GM23338 (cell line): Measurements from ENCODE around the gene S100A7. TPM values are rescaled to one million over a fixed set of nuclear protein-coding genes. Genes with fewer than 3 reads are reported as not detected.

Experiments
- ATAC-seq: fragments of 200-7000 bp; cut with Tn5 transposase; 3 replicates; pipeline ENCODE4 v1.9.1; 2020
- DNase-seq: peaks from one replicate; pipeline ENCODE4 v3.0.0-alpha.2; 2015; ENCODE audit warnings: low spot score
- H2AFZ ChIP-seq: fragments of 200-600 bp; sonication (generic); 2 replicates; pipeline ENCODE4 v1.8.0; 2016; ENCODE audit warnings: antibody characterized with exemption, mild to moderate bottlenecking, moderate library complexity
- H3F3A ChIP-seq: fragments of 200-600 bp; sonication (generic); replicated peaks from 2 replicates; pipeline ENCODE4 v1.8.0; 2017; ENCODE audit warnings: antibody characterized with exemption, mixed run types, low read depth
- H3K27ac ChIP-seq: fragments of 200-600 bp; sonication (generic); 2 replicates; pipeline ENCODE4 v1.6.1; 2016; ENCODE audit warnings: low read depth
- H3K27me3 ChIP-seq: fragments of 200-600 bp; sonication (generic); 2 replicates; pipeline ENCODE4 v1.8.0; 2016; ENCODE audit warnings: mild to moderate bottlenecking, mixed run types, moderate library complexity; ENCODE audit not compliant: insufficient read depth
- H3K36me3 ChIP-seq: fragments of 200-600 bp; sonication (generic); 2 replicates; pipeline ENCODE4 v1.8.0; 2016; ENCODE audit warnings: mild to moderate bottlenecking; ENCODE audit not compliant: insufficient read depth
- H3K4me1 ChIP-seq: fragments of 200-600 bp; sonication (generic); 2 replicates; pipeline ENCODE4 v1.8.0; 2016; ENCODE audit warnings: mild to moderate bottlenecking, moderate library complexity; ENCODE audit not compliant: insufficient read depth
- H3K4me2 ChIP-seq: fragments of 200-600 bp; sonication (generic); 2 replicates; pipeline ENCODE4 v1.7.1; 2017; ENCODE audit warnings: mixed run types
- H3K4me3 ChIP-seq: fragments of 200-600 bp; sonication (generic); 2 replicates; pipeline ENCODE4 v1.6.1; 2016; ENCODE audit warnings: mixed run types
- H3K79me2 ChIP-seq: fragments of 200-600 bp; sonication (generic); replicated peaks from 2 replicates; pipeline ENCODE4 v1.8.0; 2017; ENCODE audit warnings: mild to moderate bottlenecking; ENCODE audit not compliant: insufficient read depth
- H3K9me2 ChIP-seq: fragments of 200-600 bp; sonication (generic); 2 replicates; pipeline ENCODE4 v1.8.0; 2017; ENCODE audit not compliant: insufficient read depth
- H4K20me1 ChIP-seq: fragments of 200-600 bp; sonication (generic); replicated peaks from 2 replicates; pipeline ENCODE4 v1.8.0; 2017; ENCODE audit warnings: mild to moderate bottlenecking; ENCODE audit not compliant: insufficient read depth
- H3K27ac Mint-ChIP-seq: 2 replicates; pipeline ENCODE4 v1.8.0; 2020; ENCODE audit warnings: inconsistent platforms, mild to moderate bottlenecking, moderate library complexity, mixed read lengths
- H3K27me3 Mint-ChIP-seq: 3 replicates; pipeline ENCODE4 v1.8.0; 2022; ENCODE audit warnings: low read depth, mild to moderate bottlenecking, moderate library complexity, mixed read lengths, inconsistent platforms; ENCODE audit not compliant: insufficient read depth, poor library complexity
- H3K36me3 Mint-ChIP-seq: 3 replicates; pipeline ENCODE4 v1.8.0; 2021; ENCODE audit warnings: low read depth, mild to moderate bottlenecking, inconsistent platforms, moderate library complexity, mixed read lengths
- H3K4me1 Mint-ChIP-seq: 3 replicates; pipeline ENCODE4 v1.8.0; 2020; ENCODE audit warnings: mild to moderate bottlenecking, inconsistent platforms, mixed read lengths
- H3K4me3 Mint-ChIP-seq: 3 replicates; pipeline ENCODE4 v1.8.0; 2021; ENCODE audit warnings: moderate library complexity, mild to moderate bottlenecking, inconsistent platforms, mixed read lengths
- H3K9me3 Mint-ChIP-seq: 3 replicates; pipeline ENCODE4 v1.8.0; 2020; ENCODE audit warnings: moderate library complexity, mild to moderate bottlenecking, inconsistent platforms, mixed read lengths
- CREB1 ChIP-seq: fragments of 250-450 bp; sonication (Bioruptor Pico); IDR thresholded peaks from 2 replicates; pipeline ENCODE4 v1.5.0; 2020; ENCODE audit warnings: low read depth, mild to moderate bottlenecking, moderate library complexity
- EZH2 ChIP-seq: fragments of 200-600 bp; sonication (generic); IDR thresholded peaks from one replicate; pipeline ENCODE4 v1.8.0; 2017; ENCODE audit warnings: antibody characterized with exemption, mild to moderate bottlenecking, low read depth; ENCODE audit not compliant: unreplicated experiment
- EZH2phosphoT487 ChIP-seq: fragments of 200-600 bp; sonication (generic); IDR thresholded peaks from one replicate; pipeline ENCODE4 v1.8.1; 2018; ENCODE audit warnings: antibody characterized with exemption; ENCODE audit not compliant: unreplicated experiment
- ZNF331 ChIP-seq: fragments of 250-450 bp; sonication (Bioruptor Pico); IDR thresholded peaks from 2 replicates; pipeline ENCODE4 v1.5.0; 2020; ENCODE audit warnings: low read depth, mild to moderate bottlenecking, moderate library complexity
- polyA plus RNA-seq: library from polyadenylated mRNA; unstranded; fragments of >200 nt; fragmentation: Nextera tagmentation; extraction: Ambion mirVana; gene quantifications from 2 replicates; pipeline ENCODE4 v1.2.1, GENCODE V29; 2016
- total RNA-seq: library from RNA; depleted of rRNA; stranded (reverse); fragments of >200 nt; shearing (Covaris generic); gene quantifications from 2 replicates; pipeline ENCODE4 v1.2.3, GENCODE V29; 2014
- TF ChIP-seq, protein P1 (sequence below): fragments of 250-450 bp; sonication (Bioruptor Pico); IDR thresholded peaks from 2 replicates; pipeline ENCODE4 v1.5.0; 2020; ENCODE audit warnings: mild to moderate bottlenecking, moderate library complexity
- TF ChIP-seq, protein P2 (sequence below): IDR thresholded peaks from 2 replicates; pipeline ENCODE4 v1.6.1; 2016; ENCODE audit warnings: antibody characterized with exemption
- TF ChIP-seq, protein P3 (sequence below), 2 experiments: fragments of 200-600 bp in 1 of 2; sonication (generic) in 1 of 2; conservative IDR thresholded peaks; 2 replicates each; pipeline versions ENCODE4 v1.5.1 to v1.6.1; 2016 to 2017; ENCODE audit warnings: antibody characterized with exemption in 2 of 2, low read depth in 2 of 2, mild to moderate bottlenecking in 2 of 2, moderate library complexity in 1 of 2
- TF ChIP-seq, protein P4 (sequence below): IDR thresholded peaks from one replicate; pipeline ENCODE4 v1.6.1; 2018; ENCODE audit warnings: antibody characterized with exemption; ENCODE audit not compliant: unreplicated experiment

The S100A7 gene
- total and polyA plus RNA-seq, 2 experiments from 2014 or later = not detected

DNA sequence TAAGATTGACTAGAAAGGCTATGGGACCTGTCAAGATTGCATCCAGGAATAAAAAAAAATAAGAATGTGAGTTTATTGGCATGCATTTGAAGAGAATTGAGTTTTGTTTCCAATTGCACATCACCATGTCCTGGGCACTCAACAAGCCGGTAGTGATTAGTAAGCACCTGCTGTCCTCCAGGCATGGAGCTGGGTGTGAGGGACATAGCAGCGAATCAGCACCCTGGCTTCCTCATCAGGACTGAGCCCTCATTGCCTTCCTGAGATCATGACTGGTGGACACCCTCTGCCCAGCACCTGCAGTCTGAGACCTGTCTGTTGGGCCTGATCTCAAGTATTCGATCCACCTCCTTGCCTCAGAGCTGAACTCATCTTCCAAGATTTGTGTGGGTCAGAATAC is 48.6 kb upstream of the S100A7 start (continued):
- TF ChIP-seq, protein P1, sequence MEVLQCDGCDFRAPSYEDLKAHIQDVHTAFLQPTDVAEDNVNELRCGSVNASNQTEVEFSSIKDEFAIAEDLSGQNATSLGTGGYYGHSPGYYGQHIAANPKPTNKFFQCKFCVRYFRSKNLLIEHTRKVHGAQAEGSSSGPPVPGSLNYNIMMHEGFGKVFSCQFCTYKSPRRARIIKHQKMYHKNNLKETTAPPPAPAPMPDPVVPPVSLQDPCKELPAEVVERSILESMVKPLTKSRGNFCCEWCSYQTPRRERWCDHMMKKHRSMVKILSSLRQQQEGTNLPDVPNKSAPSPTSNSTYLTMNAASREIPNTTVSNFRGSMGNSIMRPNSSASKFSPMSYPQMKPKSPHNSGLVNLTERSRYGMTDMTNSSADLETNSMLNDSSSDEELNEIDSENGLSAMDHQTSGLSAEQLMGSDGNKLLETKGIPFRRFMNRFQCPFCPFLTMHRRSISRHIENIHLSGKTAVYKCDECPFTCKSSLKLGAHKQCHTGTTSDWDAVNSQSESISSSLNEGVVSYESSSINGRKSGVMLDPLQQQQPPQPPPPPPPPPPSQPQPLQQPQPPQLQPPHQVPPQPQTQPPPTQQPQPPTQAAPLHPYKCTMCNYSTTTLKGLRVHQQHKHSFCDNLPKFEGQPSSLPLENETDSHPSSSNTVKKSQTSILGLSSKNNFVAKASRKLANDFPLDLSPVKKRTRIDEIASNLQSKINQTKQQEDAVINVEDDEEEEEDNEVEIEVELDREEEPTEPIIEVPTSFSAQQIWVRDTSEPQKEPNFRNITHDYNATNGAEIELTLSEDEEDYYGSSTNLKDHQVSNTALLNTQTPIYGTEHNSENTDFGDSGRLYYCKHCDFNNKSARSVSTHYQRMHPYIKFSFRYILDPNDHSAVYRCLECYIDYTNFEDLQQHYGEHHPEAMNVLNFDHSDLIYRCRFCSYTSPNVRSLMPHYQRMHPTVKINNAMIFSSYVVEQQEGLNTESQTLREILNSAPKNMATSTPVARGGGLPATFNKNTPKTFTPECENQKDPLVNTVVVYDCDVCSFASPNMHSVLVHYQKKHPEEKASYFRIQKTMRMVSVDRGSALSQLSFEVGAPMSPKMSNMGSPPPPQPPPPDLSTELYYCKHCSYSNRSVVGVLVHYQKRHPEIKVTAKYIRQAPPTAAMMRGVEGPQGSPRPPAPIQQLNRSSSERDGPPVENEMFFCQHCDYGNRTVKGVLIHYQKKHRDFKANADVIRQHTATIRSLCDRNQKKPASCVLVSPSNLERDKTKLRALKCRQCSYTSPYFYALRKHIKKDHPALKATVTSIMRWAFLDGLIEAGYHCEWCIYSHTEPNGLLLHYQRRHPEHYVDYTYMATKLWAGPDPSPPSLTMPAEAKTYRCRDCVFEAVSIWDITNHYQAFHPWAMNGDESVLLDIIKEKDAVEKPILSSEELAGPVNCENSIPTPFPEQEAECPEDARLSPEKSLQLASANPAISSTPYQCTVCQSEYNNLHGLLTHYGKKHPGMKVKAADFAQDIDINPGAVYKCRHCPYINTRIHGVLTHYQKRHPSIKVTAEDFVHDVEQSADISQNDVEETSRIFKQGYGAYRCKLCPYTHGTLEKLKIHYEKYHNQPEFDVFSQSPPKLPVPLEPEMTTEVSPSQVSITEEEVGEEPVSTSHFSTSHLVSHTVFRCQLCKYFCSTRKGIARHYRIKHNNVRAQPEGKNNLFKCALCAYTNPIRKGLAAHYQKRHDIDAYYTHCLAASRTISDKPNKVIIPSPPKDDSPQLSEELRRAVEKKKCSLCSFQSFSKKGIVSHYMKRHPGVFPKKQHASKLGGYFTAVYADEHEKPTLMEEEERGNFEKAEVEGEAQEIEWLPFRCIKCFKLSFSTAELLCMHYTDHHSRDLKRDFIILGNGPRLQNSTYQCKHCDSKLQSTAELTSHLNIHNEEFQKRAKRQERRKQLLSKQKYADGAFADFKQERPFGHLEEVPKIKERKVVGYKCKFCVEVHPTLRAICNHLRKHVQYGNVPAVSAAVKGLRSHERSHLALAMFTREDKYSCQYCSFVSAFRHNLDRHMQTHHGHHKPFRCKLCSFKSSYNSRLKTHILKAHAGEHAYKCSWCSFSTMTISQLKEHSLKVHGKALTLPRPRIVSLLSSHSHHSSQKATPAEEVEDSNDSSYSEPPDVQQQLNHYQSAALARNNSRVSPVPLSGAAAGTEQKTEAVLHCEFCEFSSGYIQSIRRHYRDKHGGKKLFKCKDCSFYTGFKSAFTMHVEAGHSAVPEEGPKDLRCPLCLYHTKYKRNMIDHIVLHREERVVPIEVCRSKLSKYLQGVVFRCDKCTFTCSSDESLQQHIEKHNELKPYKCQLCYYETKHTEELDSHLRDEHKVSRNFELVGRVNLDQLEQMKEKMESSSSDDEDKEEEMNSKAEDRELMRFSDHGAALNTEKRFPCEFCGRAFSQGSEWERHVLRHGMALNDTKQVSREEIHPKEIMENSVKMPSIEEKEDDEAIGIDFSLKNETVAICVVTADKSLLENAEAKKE (CRISPR knock-in tag) = no peak
- TF ChIP-seq EZH2phosphoT487 = no peak
- TF ChIP-seq, protein P2, sequence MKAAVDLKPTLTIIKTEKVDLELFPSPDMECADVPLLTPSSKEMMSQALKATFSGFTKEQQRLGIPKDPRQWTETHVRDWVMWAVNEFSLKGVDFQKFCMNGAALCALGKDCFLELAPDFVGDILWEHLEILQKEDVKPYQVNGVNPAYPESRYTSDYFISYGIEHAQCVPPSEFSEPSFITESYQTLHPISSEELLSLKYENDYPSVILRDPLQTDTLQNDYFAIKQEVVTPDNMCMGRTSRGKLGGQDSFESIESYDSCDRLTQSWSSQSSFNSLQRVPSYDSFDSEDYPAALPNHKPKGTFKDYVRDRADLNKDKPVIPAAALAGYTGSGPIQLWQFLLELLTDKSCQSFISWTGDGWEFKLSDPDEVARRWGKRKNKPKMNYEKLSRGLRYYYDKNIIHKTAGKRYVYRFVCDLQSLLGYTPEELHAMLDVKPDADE = no peak
- TF ChIP-seq ZNF331 (CRISPR knock-in tag) = no peak

DNA sequence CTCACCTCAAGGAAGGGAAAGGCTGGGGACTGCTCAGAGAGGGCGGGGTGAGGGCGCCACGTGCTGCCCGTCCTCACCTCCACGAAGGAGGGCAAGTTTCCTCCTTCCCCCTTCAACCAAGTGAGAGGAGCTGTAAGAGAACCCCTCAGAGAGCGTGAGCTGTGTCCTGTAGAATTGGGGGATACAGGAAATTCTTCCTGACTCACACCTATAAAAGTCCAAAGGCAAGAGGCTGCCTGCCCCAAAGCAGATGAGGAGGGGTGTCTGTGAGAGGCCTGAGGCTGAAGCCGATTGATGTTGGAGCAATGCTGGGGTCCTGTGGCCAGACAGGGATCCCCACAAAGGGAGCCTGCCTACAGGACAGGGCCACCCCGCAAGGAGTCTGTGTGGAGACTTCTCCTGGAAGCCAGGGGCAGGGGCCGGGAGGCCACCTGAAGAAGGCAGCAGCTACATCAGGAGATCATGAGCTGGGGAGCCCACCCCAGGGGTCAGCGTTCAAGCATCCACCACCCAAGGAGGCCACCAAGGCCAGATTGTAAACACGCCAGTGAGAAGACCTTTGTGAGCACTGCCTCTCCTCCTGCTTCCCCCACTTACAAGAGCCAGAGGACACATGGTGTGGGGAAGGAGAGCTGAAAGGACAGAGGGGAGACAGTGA is 47.6 kb upstream of the S100A7 start:
- Histone ChIP-seq H3F3A (no peaks in the 10 kb centered on the region), H3K4me2 (no peak overlapping the region), H3K4me3 (no peak overlapping the region), H3K4me1 (no peaks in the 10 kb centered on the region), H4K20me1 (no peaks in the 10 kb centered on the region), H3K27me3 (no peaks in the 10 kb centered on the region), H2AFZ (no peak overlapping the region; the same call in 1 of the 2 replicates), H3K36me3 (no peaks in the 10 kb centered on the region), H3K27ac (no peak overlapping the region), H3K79me2 (no peaks in the 10 kb centered on the region), H3K9me2 (no peaks in the 10 kb centered on the region)
- no peak for ATAC-seq
- no peak overlapping the region for H3K27ac Mint-ChIP-seq
- peaks cover 10% of the 10 kb centered on the region; the same call in 1 of the 3 replicates for H3K4me1 Mint-ChIP-seq
- TF ChIP-seq ZNF331 (CRISPR knock-in tag) (no peak), CREB1 (no peak), EZH2 (no peak), EZH2phosphoT487 (no peak)
- TF ChIP-seq, protein P2 = no peak
- TF ChIP-seq, protein P3, sequence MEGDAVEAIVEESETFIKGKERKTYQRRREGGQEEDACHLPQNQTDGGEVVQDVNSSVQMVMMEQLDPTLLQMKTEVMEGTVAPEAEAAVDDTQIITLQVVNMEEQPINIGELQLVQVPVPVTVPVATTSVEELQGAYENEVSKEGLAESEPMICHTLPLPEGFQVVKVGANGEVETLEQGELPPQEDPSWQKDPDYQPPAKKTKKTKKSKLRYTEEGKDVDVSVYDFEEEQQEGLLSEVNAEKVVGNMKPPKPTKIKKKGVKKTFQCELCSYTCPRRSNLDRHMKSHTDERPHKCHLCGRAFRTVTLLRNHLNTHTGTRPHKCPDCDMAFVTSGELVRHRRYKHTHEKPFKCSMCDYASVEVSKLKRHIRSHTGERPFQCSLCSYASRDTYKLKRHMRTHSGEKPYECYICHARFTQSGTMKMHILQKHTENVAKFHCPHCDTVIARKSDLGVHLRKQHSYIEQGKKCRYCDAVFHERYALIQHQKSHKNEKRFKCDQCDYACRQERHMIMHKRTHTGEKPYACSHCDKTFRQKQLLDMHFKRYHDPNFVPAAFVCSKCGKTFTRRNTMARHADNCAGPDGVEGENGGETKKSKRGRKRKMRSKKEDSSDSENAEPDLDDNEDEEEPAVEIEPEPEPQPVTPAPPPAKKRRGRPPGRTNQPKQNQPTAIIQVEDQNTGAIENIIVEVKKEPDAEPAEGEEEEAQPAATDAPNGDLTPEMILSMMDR (conservative IDR thresholded peaks at IDR 0.05; ENCODE audit: low read depth in 2 of 2) = no peak
- TF ChIP-seq, protein P4, sequence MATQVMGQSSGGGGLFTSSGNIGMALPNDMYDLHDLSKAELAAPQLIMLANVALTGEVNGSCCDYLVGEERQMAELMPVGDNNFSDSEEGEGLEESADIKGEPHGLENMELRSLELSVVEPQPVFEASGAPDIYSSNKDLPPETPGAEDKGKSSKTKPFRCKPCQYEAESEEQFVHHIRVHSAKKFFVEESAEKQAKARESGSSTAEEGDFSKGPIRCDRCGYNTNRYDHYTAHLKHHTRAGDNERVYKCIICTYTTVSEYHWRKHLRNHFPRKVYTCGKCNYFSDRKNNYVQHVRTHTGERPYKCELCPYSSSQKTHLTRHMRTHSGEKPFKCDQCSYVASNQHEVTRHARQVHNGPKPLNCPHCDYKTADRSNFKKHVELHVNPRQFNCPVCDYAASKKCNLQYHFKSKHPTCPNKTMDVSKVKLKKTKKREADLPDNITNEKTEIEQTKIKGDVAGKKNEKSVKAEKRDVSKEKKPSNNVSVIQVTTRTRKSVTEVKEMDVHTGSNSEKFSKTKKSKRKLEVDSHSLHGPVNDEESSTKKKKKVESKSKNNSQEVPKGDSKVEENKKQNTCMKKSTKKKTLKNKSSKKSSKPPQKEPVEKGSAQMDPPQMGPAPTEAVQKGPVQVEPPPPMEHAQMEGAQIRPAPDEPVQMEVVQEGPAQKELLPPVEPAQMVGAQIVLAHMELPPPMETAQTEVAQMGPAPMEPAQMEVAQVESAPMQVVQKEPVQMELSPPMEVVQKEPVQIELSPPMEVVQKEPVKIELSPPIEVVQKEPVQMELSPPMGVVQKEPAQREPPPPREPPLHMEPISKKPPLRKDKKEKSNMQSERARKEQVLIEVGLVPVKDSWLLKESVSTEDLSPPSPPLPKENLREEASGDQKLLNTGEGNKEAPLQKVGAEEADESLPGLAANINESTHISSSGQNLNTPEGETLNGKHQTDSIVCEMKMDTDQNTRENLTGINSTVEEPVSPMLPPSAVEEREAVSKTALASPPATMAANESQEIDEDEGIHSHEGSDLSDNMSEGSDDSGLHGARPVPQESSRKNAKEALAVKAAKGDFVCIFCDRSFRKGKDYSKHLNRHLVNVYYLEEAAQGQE = no peak
- H3K36me3 Mint-ChIP-seq = no peaks in the 10 kb centered on the region
- H3K4me3 Mint-ChIP-seq = no peak overlapping the region
- DNase-seq = no peak
- peaks cover 5% of the 10 kb centered on the region for H3K27me3 Mint-ChIP-seq
- H3K9me3 Mint-ChIP-seq = no peaks in the 10 kb centered on the region
